ENCODE data around the gene MYL5.
"Not testable (repeated sequence)": the region's sequence is repeated elsewhere in the genome, so short reads cannot be mapped to it uniquely, and the experiment has no call there.

The MYL5 gene

GRCh38 chr4:636628-637159 is 37.6 kb upstream of the MYL5 start:
- no peak for DNase-seq (ENCODE audit: low read depth)

DNA sequence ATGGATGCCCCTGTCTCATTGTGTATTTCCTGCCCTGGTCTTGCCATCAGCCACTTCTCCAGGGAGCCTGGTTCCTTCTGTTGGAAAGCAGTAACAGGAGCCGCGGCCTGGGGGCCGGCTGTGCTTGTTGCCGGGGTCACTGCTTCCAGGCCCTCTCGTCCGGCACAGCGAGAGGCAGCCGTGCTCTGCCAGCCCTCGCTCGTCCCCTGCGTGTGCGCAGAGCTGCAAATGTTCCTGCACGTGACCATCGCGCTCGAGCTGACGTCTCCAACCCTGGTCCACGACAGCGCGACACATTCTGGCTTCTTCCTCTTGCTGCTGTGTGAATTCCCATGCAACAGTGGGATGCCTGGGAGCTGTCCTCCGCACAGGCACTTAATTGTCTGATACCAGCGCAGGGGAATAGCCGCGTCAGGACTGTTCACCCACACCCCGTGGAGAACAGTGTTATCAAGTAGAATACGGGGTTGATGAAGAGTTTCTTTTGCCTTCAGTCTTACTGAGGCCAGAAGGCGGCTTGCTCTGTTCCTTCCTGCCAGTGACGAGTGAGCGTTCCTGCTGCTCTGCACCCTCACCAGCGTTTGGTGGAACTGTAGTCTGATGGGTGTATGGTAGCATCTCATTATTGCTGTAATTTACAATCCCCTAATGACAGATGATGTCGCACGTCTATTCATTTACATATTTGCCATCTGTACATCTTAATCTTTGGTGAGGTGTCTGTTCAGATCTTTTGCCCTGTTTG is 36.6 kb upstream of the MYL5 start:
- no peak for DNase-seq (ENCODE audit: low read depth)

DNA sequence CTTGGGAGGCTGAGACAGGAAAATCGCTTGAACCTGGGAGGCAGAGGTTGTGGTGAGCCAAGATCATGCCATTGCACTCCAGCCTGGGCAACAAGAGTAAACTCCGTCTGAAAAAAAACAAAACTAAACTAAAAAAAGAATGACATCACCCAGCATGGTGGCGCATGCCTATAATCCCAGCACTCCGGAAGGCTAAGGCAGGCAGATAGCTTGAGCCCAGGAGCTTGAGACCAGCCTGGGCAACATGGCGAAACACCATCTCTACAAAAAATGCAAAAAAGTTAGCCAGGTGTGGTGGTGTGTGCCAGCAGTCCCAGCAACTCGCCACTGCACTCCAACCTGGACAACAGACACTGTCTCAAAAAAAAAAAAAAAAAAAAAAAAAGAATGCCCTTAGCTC is 32.0 kb upstream of the MYL5 start:
- not testable (repeated sequence) for DNase-seq (ENCODE audit: low read depth)

DNA sequence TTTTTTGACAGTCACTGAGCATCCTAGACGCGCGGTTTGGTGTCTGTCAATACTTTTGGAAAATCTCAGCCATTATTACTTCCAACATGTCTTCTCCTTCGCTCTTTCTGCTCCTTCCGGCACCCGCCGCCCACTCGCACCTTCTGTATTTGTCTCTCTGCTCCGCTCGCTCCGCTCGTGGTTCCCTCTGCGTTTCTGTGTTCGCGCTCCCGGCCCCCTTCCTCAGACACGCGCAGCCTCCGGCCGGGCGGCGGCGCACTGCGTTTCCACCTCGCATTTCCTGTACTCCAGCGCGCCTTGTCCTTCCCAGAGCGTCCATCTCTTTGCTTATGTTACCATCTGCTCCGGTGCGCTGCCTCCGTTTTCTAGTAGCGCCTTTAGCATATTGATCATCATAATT is 27.9 kb upstream of the MYL5 start:
- no peak for DNase-seq (ENCODE audit: low read depth)

DNA sequence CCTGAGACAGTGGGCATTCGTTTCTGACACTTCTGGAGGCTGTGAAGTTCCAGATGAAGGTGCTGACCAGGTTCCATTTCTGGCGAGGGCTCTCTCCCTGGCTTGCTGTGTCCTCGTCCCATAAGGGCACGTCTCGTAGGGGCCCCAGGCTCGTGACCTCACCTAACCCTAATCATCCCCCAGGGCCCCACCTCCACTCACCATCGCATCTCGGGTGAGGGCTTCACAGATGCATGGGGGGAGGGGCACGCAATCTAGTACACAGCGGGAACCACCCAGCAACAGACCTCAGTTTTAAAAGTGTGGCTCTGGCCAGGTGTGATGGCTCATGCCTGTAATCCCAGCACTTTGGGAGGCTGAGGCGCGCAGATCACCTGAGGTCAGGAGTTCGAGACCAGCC is 26.9 kb upstream of the MYL5 start:
- no peak for DNase-seq (ENCODE audit: low read depth)

- DNase-seq (ENCODE audit: low read depth): no peak
Measured at GRCh38 chr4:648579-649292, 25.6 kb upstream of the MYL5 start.

GRCh38 chr4:649293-649625 is 25.1 kb upstream of the MYL5 start:
- DNase-seq (ENCODE audit: low read depth): no peak

GRCh38 chr4:649751-650310 is 24.5 kb upstream of the MYL5 start:
- no peak for DNase-seq (ENCODE audit: low read depth)

DNA sequence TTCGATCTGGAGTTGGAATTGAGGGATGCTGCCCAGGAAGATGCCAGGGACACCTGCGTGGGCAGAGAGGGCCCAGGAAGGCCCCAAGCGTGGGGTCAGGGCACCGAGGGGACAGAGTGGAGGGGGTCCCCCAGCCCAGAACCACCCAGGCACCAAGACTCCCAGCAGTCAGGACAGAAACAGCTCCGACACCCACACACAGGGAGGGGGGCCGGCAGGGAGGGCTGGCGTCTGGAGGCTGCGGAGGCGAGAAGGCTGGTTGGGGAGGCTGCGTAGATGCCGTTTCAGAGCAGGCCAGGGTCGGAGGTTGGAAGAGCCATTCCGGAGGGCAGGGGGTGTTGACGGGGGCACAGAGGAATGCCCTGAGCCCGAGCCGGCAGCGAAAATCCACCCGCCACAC is 23.9 kb upstream of the MYL5 start:
- DNase-seq (ENCODE audit: low read depth): no peak

DNA sequence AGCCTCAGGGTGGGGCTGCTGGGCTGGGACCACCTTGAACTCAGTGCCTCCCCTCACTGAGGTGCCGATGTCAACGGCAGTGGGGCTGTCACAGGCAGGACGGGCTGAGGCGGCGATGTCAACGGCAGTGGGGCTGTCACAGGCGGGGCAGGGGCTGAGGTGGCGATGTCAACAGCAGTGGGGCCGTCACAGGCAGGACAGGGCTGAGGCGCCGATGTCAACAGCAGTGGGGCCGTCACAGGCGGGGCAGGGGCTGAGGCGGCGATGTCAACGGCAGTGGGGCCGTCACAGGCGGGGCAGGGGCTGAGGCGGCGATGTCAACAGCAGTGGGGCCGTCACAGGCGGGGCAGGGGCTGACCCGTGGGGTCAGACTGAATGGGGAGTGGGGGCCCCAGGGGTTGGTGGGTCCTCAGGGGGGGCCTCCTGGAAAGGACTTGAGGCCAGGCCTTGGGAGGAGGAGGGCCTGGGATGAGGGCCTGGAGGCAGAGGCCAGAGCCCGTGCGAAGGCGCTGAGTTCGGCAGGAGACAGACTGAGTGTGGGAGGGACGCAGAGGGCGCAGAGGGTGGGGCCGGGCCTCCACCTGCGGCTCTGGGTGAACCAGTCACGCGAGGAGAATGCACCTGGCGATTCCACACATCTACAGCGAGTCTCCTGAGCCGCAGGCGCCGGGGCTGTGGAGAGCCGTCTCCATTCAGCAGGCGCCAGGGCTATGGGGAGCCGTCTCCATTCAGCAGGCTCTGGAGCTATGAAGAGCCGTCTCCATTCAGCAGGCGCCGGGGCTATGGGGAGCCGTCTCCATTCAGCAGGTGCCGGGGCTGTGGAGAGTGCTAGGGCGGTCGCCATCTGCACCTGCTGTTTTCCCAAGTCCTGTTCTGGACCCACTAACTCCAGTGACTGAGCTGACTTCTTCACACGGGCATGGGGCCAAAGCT is 23.1 kb upstream of the MYL5 start:
- no peak for DNase-seq (ENCODE audit: low read depth)

- no peak for DNase-seq (ENCODE audit: low read depth)
Measured at GRCh38 chr4:651884-652642, 22.3 kb upstream of the MYL5 start.

DNA sequence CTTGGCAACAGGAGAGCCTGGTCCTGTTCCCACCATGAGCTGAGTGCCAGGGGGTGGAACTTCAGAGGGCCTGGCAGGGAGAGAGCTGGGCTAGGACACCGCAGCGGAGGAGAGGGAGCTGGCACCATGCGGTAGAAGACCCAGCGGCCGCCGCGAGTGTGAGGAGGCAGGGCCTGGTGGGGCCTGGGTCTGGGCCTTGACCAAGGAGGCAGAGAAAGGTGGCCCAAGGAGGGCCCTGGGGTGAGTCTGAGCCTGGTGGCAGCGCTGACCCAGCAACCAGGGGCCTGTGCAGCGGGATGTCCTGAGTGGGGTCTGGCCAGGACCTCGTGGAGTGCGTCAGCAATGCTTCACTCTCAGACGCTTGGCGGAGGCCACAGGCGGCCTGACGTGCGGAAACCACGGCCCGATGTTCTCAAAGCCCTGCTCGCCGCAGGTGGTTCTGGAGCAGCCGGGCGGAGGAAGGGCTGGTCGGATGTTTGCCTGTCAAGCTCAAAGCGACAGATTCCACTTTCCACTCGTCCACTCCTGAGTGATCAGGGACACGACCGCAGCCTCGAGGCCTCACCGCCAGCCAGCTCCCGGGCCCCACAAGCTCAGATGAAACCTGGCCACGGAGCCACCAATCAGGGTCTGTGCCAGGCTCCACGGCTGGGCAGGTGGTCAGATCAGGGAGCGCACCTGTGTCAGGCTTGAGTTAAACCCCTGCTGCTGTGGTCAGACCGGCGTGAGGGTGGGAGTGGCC is 21.1 kb upstream of the MYL5 start:
- no peak for DNase-seq (ENCODE audit: low read depth)

DNA sequence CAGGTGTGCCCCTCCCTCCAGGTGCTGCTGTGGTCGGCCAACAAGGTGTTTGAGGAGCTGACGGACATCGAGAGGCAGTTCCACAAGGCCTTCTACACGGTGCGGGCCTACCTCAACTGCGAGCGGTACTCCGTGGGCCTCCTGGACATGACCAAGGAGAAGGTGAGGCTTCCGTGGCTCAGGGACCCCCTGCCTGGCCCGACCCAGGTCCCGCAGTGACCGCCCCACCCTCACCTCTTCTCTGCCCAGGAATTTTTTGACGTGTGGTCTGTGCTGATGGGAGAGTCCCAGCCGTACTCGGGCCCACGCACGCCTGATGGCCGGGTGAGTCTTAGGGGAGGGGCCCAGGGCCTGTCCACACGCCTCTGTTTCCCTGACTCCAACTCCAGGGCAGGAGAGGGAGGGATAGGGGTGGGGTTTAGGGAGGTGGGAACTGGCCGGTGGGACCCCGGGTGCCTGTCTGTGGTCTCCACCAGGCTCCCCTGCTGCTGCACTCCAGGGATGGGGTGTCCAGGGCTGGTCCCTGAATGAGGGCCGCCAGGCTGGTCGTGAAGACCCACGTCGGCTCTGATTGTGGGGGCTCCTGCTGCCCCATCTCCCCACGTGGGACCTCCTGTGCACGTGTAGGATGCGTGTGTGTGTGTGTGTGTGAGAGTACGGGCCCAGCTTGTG is 20.4 kb upstream of the MYL5 start:
- DNase-seq (ENCODE audit: low read depth): no peak

GRCh38 chr4:654503-654845 is 19.9 kb upstream of the MYL5 start:
- no peak for DNase-seq (ENCODE audit: low read depth)

DNA sequence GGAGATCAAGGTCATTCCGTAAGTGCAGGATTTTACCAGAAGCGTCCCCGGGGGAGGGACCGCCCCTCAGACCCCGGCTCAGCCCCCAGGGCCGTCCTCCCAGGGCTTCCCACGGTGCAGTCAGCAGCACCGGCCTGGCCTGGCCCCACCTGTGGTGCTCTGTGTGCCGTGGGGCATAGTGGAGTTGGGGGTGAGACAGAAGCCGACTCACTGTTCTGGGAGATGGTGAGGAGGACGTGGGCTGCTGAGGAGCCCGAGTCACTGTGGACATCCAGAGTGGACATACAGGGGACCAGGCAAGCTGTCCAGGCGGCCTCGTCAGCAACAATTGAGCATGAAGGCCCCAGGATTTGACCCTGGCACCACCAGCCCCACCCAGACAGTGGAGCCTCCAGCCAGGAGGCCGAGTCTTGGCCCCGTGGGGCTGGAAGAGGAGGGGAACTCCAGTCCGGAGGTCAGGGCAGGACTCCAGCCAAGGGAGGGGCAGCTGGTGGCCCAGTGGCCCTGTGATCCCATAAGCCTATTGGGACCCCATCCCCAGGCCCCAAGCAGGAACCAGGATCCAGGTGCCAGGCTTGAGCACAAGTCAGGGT is 19.4 kb upstream of the MYL5 start:
- DNase-seq (ENCODE audit: low read depth): no peak

DNA sequence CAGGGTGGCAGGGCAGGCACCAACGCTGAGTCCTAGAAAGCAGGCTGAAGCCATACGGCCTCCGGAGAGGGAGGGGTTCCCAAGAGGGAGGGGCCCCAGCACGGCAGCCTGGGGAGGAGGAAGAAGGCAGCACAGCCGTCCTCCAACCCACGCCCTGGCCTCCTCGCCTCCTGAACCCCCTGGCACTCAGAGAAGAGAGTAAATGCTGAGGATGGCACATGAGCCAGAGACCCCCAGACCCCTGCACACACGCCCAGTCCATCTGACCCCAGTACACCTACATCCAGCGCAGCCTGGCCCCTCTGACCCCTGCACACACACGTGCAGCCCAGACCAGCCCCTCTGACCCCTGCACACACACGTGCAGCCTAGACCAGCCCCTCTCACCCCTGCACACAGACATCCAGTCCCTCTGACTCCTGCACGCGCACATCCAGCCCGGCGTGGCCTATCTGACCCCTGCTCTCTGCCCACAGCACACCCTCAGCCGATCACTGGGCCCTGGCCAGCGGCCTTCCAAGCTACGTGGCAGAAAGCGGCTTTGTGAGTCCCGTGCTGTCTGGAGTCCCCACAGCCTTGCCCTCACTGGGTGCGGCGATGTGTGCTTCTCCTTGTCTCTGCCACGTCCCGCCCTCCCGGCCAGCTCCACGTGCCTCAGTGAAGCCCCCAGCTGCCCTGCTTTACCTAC is 18.7 kb upstream of the MYL5 start:
- DNase-seq (ENCODE audit: low read depth): no peak

DNA sequence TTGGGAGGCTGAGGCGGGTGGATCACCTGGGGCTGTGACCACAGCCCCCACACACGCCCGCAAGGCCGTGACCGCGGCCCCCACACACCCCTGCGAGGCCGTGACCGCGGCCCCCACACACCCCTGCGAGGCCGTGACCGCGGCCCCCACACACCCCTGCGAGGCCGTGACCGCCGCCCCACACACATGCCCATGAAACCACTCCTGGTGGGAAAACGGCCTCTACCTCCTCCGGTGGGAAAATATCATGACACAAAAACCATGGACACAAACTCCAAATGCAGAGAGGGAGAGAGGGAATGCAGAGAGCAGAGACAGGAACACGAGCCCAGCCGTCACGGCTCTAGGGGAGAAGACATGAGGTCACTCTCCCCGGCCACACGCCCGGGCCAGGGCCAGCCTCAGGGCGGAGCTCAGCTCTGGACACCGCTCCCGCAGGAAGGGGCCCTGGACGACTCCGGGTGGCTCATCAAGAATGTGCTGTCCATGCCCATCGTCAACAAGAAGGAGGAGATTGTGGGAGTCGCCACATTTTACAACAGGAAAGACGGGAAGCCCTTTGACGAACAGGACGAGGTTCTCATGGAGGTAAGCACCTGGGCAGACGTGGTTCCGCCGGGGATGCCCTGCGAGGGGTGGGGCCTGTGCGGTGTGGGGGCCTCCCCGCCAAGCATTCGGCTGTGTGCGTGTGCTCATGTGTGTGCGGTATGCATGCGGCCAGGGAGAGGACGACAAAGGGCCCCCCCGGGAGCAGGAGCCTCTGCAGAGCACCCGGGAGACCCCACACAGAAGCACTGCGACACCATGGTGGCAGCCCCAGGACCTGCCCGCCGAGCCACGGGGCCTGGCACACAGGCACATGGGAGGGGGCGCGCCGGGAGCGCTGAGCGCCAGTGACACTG is 17.7 kb upstream of the MYL5 start:
- no peak for DNase-seq (ENCODE audit: low read depth)

DNA sequence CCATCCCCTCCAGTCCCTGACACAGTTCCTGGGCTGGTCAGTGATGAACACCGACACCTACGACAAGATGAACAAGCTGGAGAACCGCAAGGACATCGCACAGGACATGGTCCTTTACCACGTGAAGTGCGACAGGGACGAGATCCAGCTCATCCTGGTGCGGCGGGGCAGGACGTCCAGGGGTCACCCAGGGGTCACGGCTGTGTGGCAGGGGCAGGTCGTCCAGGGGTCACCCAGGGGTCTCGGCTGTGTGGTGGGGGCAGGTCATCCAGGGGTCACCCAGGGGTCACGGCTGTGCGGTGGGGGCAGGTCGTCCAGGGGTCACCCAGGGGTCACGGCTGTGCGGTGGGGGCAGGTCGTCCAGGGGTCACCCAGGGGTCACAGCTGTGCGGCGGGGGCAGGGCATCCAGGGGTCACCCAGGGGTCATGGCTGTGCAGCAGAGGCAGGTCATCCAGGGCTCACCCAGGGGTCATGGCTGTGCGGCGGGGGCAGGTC is 17.0 kb upstream of the MYL5 start:
- no peak for DNase-seq (ENCODE audit: low read depth)

Measured in stimulated activated CD8-positive, alpha-beta memory T cell treated with anti-CD3 and anti-CD28 coated beads, Interleukin-7, amount 100 ng/mL, for 24 hours (primary cell).